Astrocyte of the spinal cord (primary cell): ENCODE data around the gene TALDO1.

Experiments
- DNase-seq: peaks from one replicate; pipeline ENCODE4 v3.0.0; 2011; ENCODE audit warnings: low read depth, low spot score
- H3K4me3 ChIP-seq: 2 replicates; pipeline ENCODE4 v1.5.1; 2011; ENCODE audit warnings: low read depth, mild to moderate bottlenecking, low read length, moderate library complexity
- CTCF ChIP-seq: IDR thresholded peaks from 2 replicates; pipeline ENCODE4 v1.5.1; 2012; ENCODE audit warnings: low read depth, mild to moderate bottlenecking, low read length, inconsistent platforms
- in situ Hi-C: cut with HindIII; loops from 2 replicates; pipeline ENCODE4 v1.10.0; 2017; ENCODE audit warnings: low sequenced_read_pairs

TALDO1 gene

GRCh38 chr11:765025-765801 lies 17.9 kb downstream of the TALDO1 start:
- in situ Hi-C loops, result no loop called here
- H3K4me3 ChIP-seq, result no peak overlapping the region
- TF ChIP-seq CTCF, result peak; percentile 60
- peak; percentile 41 for DNase-seq

- no peak overlapping the region for H3K4me3 ChIP-seq
- TF ChIP-seq CTCF, result no peak
- no peak for DNase-seq
- in situ Hi-C loops, result no loop called here
Measured at GRCh38 chr11:765802-766091, 18.5 kb downstream of the TALDO1 start.

GRCh38 chr11:766106-766935 lies 19.1 kb downstream of the TALDO1 start:
- no peak for TF ChIP-seq CTCF
- no peak for DNase-seq
- in situ Hi-C loops, result no loop called here
- no peak overlapping the region for H3K4me3 ChIP-seq

GRCh38 chr11:766936-767210 lies 19.6 kb downstream of the TALDO1 start:
- no peak for DNase-seq
- no peak for TF ChIP-seq CTCF
- H3K4me3 ChIP-seq, result no peak overlapping the region
- in situ Hi-C loops, result no loop called here

GRCh38 chr11:767238-767637 lies 20.0 kb downstream of the TALDO1 start:
- no peak for TF ChIP-seq CTCF
- no peak overlapping the region for H3K4me3 ChIP-seq
- in situ Hi-C loops, result no loop called here
- no peak for DNase-seq

- TF ChIP-seq CTCF, result no peak
- no peak overlapping the region for H3K4me3 ChIP-seq
- in situ Hi-C loops, result no loop called here
- no peak for DNase-seq
Measured at GRCh38 chr11:769887-770641, 22.8 kb downstream of the TALDO1 start.
